Sigmoid colon (tissue), 4 donors: ENCODE results near the gene DYNLT2B.

Source experiments
- EP300 ChIP-seq, 4 donors: sonication (generic); formaldehyde crosslinking; IDR thresholded peaks; one replicate each; pipeline ENCODE4 v1.6.1; 2017; ENCODE audit warnings: antibody characterized with exemption in 4 of 4
- TF ChIP-seq, protein P1 (sequence below), 4 experiments: fragments of 450-650 bp in 3 of 4; fragments of 200-600 bp in 1 of 4; IDR thresholded peaks; one replicate each; pipeline ENCODE4 v1.5.1; 2016 to 2019; ENCODE audit warnings: antibody characterized with exemption in 4 of 4, mild to moderate bottlenecking in 3 of 4, moderate library complexity in 2 of 4

DNA sequence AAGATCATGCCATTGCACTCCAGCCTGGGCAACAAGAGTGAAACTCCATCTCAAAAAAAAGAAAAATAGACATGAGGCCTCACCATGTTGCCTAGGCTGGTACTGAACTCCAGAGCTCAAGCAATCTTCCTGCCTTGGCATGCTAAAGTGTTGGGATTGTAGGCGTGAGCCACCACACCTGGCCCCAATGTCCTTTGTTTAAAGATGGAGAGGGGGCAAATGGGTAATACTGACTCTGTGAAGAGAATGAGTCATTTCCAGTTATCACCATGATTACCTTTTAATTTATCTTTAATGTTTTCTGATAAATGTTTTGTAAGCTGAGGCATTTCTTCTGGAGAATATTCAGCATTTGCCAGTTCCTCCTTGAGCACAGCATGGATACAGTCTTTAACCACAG lies 2.2 kb downstream of the DYNLT2B start:
- TF ChIP-seq, protein P1, sequence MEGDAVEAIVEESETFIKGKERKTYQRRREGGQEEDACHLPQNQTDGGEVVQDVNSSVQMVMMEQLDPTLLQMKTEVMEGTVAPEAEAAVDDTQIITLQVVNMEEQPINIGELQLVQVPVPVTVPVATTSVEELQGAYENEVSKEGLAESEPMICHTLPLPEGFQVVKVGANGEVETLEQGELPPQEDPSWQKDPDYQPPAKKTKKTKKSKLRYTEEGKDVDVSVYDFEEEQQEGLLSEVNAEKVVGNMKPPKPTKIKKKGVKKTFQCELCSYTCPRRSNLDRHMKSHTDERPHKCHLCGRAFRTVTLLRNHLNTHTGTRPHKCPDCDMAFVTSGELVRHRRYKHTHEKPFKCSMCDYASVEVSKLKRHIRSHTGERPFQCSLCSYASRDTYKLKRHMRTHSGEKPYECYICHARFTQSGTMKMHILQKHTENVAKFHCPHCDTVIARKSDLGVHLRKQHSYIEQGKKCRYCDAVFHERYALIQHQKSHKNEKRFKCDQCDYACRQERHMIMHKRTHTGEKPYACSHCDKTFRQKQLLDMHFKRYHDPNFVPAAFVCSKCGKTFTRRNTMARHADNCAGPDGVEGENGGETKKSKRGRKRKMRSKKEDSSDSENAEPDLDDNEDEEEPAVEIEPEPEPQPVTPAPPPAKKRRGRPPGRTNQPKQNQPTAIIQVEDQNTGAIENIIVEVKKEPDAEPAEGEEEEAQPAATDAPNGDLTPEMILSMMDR (IDR thresholded peaks at IDR 0.05): no peak
- no peak for TF ChIP-seq EP300 (IDR thresholded peaks at IDR 0.05)
